ENCODE data around the gene UMPS. TPM values are rescaled to one million over a fixed set of nuclear protein-coding genes. Genes with fewer than 3 reads are reported as not detected.
A peak's percentile ranks its signal among the peaks of the same experiment; 100 is the strongest.

UMPS gene
- total and polyA plus RNA-seq, 2 experiments from 2014 or later, result 29.8 to 38.7 TPM

- Histone ChIP-seq H3K79me2 (ENCODE audit: insufficient read depth) (no peaks in the 10 kb centered on the region), H4K20me1 (ENCODE audit: insufficient read depth) (no peaks in the 10 kb centered on the region), H3K27ac (no peak overlapping the region), H2AFZ (no peak overlapping the region), H3K4me2 (ENCODE audit: unreplicated experiment) (no peak overlapping the region), H3K27me3 (replicated peaks; ENCODE audit: insufficient read depth) (no peaks in the 10 kb centered on the region), H3K4me3 (no peak overlapping the region), H3K9me3 (ENCODE audit: low read depth) (no peaks in the 10 kb centered on the region), H3K9me2 (ENCODE audit: insufficient read depth) (no peaks in the 10 kb centered on the region), H3F3A (ENCODE audit: insufficient read depth) (no peaks in the 10 kb centered on the region), H3K36me3 (ENCODE audit: low read depth) (no peaks in the 10 kb centered on the region), H3K4me1 (ENCODE audit: insufficient read depth) (peaks cover 11% of the 10 kb centered on the region), H3K9ac (no peak overlapping the region)
- TF ChIP-seq EZH2 (IDR thresholded peaks at IDR 0.05; ENCODE audit: insufficient read depth, poor library complexity, severe bottlenecking) (no peak), EZH2phosphoT487 (IDR thresholded peaks at IDR 0.05; ENCODE audit: insufficient read depth, low read depth) (no peak)
- in situ Hi-C loops (cut with MboI), result no loop called here
- 68 to 70% methylated on average over 12 of the region's 12 CpGs for WGBS, 2 experiments (ENCODE audit: low coverage in 1 of 2, low lambda C conversion rate in 2 of 2, missing lambda C conversion rate in 2 of 2)
- DNase-seq, result no peak
Observed at GRCh38 chr3:124698030-124698770, 32.1 kb upstream of the UMPS start.

DNA sequence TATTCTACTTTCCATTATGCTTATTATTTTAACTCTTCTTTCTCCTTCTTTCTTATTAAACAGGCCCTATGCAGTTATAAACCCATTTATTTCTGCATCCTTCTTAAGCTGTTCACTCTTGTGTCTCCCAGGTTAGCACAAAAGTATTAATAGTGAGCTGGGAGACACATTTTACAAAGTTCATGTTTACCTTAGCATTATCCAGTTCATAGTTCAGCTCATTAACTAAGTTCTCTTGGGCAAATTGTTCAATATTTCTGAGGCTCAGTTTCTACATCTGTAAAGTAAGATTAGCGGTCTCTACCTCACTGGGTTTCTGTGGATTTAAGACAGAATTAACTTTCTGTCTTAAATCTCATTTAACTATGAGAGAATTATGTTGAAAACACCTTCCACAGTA, 31.2 kb upstream of the UMPS start:
- Histone ChIP-seq H3K36me3 (ENCODE audit: low read depth) (no peaks in the 10 kb centered on the region), H3K27ac (no peak overlapping the region), H3K79me2 (ENCODE audit: insufficient read depth) (no peaks in the 10 kb centered on the region), H3K4me1 (ENCODE audit: insufficient read depth) (peaks cover 11% of the 10 kb centered on the region), H2AFZ (no peak overlapping the region), H3K4me3 (no peak overlapping the region), H3K9me3 (ENCODE audit: low read depth) (no peaks in the 10 kb centered on the region), H3F3A (ENCODE audit: insufficient read depth) (no peaks in the 10 kb centered on the region), H3K9me2 (ENCODE audit: insufficient read depth) (no peaks in the 10 kb centered on the region), H3K9ac (no peak overlapping the region), H4K20me1 (ENCODE audit: insufficient read depth) (no peaks in the 10 kb centered on the region), H3K27me3 (replicated peaks; ENCODE audit: insufficient read depth) (no peaks in the 10 kb centered on the region), H3K4me2 (ENCODE audit: unreplicated experiment) (no peak overlapping the region)
- WGBS, 2 experiments (ENCODE audit: low coverage in 1 of 2, low lambda C conversion rate in 2 of 2, missing lambda C conversion rate in 2 of 2), result 77 to 97% methylated on average over 1 of the region's 1 CpG
- no peak for DNase-seq
- in situ Hi-C loops (cut with MboI), result no loop called here
- no peak for TF ChIP-seq EZH2phosphoT487 (IDR thresholded peaks at IDR 0.05; ENCODE audit: insufficient read depth, low read depth)

GRCh38 chr3:124699686-124700396, 30.4 kb upstream of the UMPS start:
- H3F3A ChIP-seq (ENCODE audit: insufficient read depth), result no peaks in the 10 kb centered on the region
- no peaks in the 10 kb centered on the region for H3K36me3 ChIP-seq (ENCODE audit: low read depth)
- peaks cover 11% of the 10 kb centered on the region for H3K4me1 ChIP-seq (ENCODE audit: insufficient read depth)
- no peak overlapping the region for H2AFZ ChIP-seq
- H3K9ac ChIP-seq, result no peak overlapping the region
- no peaks in the 10 kb centered on the region for H3K9me2 ChIP-seq (ENCODE audit: insufficient read depth)
- no peaks in the 10 kb centered on the region for H3K79me2 ChIP-seq (ENCODE audit: insufficient read depth)
- no peak for DNase-seq
- H3K27ac ChIP-seq, result no peak overlapping the region
- no peaks in the 10 kb centered on the region for H4K20me1 ChIP-seq (ENCODE audit: insufficient read depth)
- no peak overlapping the region for H3K4me2 ChIP-seq (ENCODE audit: unreplicated experiment)
- no peaks in the 10 kb centered on the region for H3K9me3 ChIP-seq (ENCODE audit: low read depth)
- 81 to 85% methylated on average over 12 of the region's 12 CpGs for WGBS, 2 experiments (ENCODE audit: low coverage in 1 of 2, low lambda C conversion rate in 2 of 2, missing lambda C conversion rate in 2 of 2)
- in situ Hi-C loops (cut with MboI), result no loop called here
- no peak overlapping the region for H3K4me3 ChIP-seq
- TF ChIP-seq EZH2phosphoT487 (IDR thresholded peaks at IDR 0.05; ENCODE audit: insufficient read depth, low read depth), result no peak
- no peak for TF ChIP-seq EZH2 (IDR thresholded peaks at IDR 0.05; ENCODE audit: insufficient read depth, poor library complexity, severe bottlenecking)
- no peaks in the 10 kb centered on the region for H3K27me3 ChIP-seq (replicated peaks; ENCODE audit: insufficient read depth)

DNA sequence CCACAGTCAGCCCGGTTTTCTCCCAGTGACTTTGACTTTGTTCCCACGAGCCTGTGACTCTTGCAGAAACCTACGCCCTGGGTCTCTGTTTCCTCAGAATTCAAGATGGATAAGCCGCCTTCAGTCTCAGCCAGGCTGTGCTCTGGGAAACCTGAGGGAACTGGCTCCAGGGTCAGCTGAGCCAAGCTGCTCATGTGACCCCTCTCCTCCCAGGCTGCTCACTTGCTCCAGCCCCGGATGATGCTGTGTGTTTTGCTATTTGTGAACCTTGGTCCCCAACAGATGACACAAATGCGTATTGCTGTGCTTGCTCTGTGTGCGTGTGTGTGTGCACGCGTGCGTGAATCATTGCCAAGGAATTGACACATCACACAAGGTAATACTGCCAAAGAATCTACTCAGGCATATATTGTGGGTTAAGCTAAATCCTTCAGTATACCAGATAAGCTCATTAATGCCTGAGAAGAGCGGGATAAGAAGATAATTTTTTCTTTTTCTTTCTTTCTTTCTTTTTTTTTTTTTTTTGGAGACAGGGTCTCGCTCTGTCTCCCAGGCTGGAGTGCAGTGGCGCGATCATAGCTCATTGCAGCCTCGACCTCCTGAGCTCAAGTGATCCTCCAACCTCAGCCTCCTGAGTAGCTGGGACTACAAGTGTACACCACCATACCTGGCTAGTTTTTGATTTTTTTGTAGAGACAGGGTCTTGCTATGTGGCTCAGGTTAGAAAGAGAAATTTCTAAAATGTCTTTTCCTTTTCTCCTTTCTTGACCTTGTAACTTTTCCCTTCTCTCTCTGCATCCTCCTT, 29.2 kb upstream of the UMPS start:
- peaks cover 11% of the 10 kb centered on the region for H3K4me1 ChIP-seq (ENCODE audit: insufficient read depth)
- no peaks in the 10 kb centered on the region for H3K27me3 ChIP-seq (replicated peaks; ENCODE audit: insufficient read depth)
- H3F3A ChIP-seq (ENCODE audit: insufficient read depth), result no peaks in the 10 kb centered on the region
- H3K4me3 ChIP-seq, result peak overlapping the region; percentile 5; the same call in 1 of the 2 replicates
- DNase-seq, result peak; percentile 45
- in situ Hi-C loops (cut with MboI), result no loop called here
- peak overlapping the region; percentile 60 for H3K4me2 ChIP-seq (ENCODE audit: unreplicated experiment)
- no peaks in the 10 kb centered on the region for H3K79me2 ChIP-seq (ENCODE audit: insufficient read depth)
- 69 to 72% methylated on average over 15 of the region's 15 CpGs for WGBS, 2 experiments (ENCODE audit: low coverage in 1 of 2, low lambda C conversion rate in 2 of 2, missing lambda C conversion rate in 2 of 2)
- no peaks in the 10 kb centered on the region for H3K9me3 ChIP-seq (ENCODE audit: low read depth)
- no peaks in the 10 kb centered on the region for H3K36me3 ChIP-seq (ENCODE audit: low read depth)
- no peaks in the 10 kb centered on the region for H3K9me2 ChIP-seq (ENCODE audit: insufficient read depth)
- H3K27ac ChIP-seq, result 0 out of 2 replicates have a peak overlapping the region, but pooled peaks have one; percentile 5
- TF ChIP-seq EZH2 (IDR thresholded peaks at IDR 0.05; ENCODE audit: insufficient read depth, poor library complexity, severe bottlenecking) (no peak), EZH2phosphoT487 (IDR thresholded peaks at IDR 0.05; ENCODE audit: insufficient read depth, low read depth) (no peak)
- H4K20me1 ChIP-seq (ENCODE audit: insufficient read depth), result no peaks in the 10 kb centered on the region
- no peak overlapping the region for H3K9ac ChIP-seq
- no peak overlapping the region for H2AFZ ChIP-seq

All from GM23248 (cell line).